Epithelial cell of esophagus (primary cell): ENCODE data around the gene SCAMP4.

ENCODE experiments used
- DNase-seq: peaks from one replicate; pipeline ENCODE4 v3.0.0; 2010; ENCODE audit warnings: low read depth
- H3K4me3 ChIP-seq: 2 replicates; pipeline ENCODE4 v1.5.1; 2011; ENCODE audit warnings: mild to moderate bottlenecking, low read length, control low read depth
- CTCF ChIP-seq: IDR thresholded peaks from 2 replicates; pipeline ENCODE4 v1.5.1; 2011; ENCODE audit warnings: low read depth, mild to moderate bottlenecking, low read length, control low read depth, inconsistent platforms; ENCODE audit not compliant: insufficient read depth; ENCODE audit errors: missing control alignments

SCAMP4 gene

DNA sequence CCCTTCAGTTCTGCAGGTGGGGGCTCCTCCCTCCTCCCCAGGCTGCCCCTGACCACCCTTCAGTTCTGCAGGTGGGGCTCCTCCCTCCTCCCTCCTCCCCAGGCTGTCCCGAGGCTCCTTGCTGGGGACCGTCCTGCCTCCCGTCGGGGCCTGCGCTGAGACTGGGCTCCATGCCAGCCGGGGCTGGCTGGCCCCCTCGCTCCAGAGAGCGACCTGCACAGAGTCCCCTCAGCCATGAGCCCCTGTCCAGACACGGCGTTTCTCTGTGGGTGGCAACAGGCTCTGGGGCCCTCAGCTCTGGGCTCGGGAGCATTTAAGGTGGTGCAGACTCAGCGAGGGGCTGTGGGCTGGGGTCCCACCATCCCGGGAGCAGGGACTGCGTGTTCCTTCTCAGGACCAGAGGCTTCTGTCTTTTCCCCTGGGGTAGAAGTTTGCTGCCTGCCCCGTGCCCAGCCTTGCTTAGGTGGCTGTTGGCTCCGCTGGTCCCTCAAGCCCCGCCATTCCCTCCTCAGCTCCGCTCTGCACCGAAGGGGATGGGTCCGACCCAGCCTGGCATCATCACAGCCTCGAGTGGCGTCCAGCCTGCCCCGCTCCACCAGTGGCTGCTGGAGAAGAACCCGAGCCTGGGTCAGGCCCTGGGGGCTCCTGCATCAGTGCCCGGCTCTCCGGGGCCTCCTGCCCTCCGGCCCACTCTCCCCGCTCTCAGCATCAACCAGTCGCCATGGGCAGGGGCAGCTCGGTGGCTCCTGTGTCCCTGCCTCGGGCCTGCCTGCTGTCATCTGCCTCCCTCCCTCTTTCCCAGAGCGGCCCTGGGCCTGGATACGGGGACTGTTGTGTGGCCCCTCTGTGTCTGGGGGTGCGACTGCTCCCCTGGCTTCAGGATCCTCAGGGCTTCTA, 63.3 kb downstream of the SCAMP4 start:
- no peak for DNase-seq

DNA sequence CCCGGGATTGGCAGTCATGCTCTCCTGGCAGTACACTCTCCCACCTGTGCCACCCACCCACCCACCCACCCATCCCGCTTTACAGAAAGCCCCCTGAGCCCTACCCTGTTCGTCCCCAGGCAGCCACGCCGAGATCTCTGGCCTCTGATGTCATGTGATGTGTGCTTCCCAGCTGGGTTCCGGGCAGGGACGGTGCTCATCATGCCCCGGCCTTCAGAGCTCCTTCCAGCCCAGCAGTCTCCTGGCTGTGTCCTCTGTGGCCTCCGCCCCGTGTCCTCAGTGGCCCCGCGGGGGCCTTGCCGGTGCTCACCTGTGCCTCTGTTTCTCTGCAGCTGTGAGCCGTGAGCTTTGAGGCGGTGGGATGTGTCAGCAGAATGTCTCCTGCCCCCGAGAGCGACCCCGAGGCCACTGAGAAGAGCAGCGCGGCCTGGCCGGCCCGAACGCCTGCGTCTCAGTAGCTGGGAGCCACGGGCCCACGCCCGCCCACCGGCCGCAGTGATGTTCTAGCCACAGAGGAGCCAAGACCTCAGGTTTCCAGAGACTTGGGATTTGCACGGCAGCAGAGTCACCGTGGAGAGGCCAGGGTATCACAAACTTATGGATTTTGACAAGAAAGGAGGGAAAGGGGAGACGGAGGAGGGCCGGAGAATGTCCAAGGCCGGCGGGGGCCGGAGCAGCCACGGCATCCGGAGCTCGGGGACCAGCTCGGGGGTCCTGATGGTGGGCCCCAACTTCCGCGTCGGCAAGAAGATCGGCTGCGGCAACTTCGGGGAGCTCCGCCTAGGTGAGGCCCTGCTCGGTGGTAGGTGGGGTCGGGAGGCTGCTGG, 64.2 kb downstream of the SCAMP4 start:
- TF ChIP-seq CTCF = no peak
- no peak overlapping the region for H3K4me3 ChIP-seq
- no peak for DNase-seq

More for the DNA sequence above, 63.3 kb downstream of the SCAMP4 start:
- TF ChIP-seq CTCF = no peak
- no peak overlapping the region for H3K4me3 ChIP-seq

DNA sequence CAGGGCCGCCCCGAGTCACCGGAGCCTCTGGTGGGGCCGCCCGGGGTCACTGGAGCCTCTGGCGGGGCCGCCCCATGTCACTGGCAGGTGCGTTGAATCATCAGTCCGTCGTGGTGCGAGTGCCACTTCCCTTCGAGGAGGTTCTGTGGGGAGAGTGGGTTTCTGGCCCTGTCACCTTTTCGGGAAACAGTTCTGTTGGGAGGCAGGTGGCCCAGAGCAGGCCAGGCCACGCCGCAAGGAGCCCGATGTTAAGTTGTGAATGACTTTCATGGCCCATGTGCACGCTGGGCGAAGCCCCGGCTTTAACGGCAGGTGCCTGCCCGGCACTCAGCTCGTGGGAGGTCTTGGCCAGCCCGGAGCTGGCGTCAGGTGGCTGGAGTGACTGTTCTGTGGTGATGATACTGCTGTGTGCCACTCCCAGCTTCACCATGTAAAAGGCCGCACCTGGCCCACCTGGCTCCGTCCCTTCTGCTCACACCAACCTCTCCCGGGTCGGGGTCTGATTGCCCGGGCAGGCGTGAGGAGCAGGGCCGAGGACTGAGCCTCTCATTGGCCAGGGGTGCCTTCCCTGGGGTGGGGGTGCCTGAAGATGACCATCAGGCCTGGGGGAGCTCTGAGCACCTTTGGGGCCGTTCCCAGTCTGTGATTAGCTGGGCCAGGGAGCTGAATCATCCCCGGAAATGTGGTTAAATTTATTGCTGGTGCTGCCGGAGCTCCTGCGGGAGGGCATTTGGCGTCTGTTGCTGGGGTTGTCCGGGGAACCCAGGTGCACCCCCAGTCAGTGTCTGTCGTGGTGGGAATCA, 65.0 kb downstream of the SCAMP4 start:
- no peak for TF ChIP-seq CTCF
- H3K4me3 ChIP-seq = no peak overlapping the region
- no peak for DNase-seq

- DNase-seq = no peak
- no peak for TF ChIP-seq CTCF
- no peak overlapping the region for H3K4me3 ChIP-seq
These were observed 65.8 kb downstream of the SCAMP4 start for GRCh38 chr19:1970806-1971502.

- no peak overlapping the region for H3K4me3 ChIP-seq
- DNase-seq = no peak
- TF ChIP-seq CTCF = no peak
These were observed 69.4 kb downstream of the SCAMP4 start for GRCh38 chr19:1974381-1975161.
